ENCODE results near the gene MPHOSPH9.

Gene MPHOSPH9

DNA sequence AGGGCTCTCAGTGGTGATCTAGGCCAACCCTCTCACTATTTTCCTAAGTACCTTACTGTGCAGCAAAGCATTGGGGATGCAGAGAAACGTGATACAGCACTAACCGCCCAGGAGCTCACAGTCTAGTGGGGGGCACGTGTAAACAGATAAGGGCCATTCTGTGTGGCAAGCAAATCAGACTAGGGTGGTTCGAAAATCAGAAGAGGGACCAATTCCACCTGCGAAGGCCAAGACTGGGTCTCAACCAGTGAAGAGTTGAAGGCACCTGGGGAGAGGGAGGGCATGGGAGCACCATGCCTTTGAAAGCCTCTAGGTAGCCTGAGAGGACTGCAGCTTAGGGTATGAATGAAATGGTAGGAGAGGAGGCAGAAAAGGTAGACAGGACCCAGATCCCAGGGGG is 84.3 kb downstream of the MPHOSPH9 start:
- FAIRE-seq = no peak

DNA sequence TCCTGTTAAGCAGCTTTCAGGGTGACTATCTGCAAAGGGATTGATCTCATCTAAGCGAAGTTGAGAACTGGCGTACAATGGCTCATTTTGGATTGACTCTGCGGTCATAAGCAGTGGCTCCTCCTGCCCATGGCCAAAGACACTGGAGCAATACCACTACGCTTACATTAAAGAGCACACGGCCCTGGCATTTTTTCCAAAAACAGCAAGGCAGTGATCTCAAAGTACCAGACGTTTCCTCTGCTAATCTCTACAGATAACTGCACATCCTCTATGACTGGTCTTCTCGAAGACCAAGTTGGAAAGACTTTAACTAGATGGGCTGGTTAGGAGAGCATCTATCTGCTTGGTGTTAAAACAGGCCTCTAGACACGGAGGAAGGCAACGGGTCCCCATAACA is 84.7 kb downstream of the MPHOSPH9 start:
- no peak for FAIRE-seq

DNA sequence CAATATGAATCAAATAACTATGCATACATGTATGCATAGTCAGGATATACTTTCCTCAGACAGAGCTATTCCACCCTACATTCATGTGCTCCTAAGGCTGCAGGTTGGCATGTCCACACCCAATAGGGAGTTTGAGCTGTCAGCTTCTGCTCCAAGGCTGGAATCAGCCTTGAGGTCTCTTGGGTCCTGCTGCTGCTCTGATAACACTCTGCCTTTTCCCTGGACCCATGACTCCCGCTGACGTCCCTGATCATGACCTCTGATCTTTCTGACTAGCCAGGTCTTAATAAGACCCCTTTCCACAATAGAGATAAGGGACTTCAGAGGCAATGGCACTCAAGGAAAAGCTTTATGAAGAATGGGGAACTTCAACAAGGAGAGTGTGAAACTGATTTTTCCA is 87.7 kb downstream of the MPHOSPH9 start:
- no peak for FAIRE-seq

DNA sequence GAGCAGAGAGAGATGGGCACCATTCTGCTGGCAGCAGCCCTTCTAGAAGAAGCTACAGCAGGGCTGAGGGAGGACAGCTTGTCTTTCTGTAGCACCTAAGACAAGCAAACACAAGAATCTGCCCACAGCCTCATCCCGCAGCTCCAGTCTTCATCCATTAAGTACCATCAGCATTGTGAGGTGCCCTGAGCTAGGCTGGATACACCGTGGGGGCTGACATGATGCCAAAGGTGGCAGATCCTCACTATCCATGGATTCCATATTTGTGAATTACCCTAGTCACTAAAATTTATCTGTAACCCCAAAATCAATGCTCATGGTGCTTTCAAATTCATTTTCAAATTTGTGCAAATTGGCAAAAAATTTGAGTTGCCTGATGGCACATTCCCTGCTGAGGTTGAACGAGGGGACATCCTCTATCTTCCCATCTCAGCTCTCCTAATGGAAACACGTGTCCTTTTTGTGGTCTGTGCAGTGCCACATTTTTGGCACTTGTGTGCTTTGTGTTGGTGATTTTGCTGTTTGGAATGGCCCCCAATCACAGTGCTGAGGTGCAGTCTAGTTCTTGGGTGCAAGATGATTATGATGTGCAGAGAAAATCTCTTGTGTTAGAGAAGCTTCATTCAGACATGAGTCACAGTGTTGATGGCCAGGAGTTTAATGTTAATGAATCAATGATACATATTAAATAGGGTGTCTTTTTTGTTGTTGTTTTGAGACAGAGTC is 89.0 kb downstream of the MPHOSPH9 start:
- no peak for FAIRE-seq

DNA sequence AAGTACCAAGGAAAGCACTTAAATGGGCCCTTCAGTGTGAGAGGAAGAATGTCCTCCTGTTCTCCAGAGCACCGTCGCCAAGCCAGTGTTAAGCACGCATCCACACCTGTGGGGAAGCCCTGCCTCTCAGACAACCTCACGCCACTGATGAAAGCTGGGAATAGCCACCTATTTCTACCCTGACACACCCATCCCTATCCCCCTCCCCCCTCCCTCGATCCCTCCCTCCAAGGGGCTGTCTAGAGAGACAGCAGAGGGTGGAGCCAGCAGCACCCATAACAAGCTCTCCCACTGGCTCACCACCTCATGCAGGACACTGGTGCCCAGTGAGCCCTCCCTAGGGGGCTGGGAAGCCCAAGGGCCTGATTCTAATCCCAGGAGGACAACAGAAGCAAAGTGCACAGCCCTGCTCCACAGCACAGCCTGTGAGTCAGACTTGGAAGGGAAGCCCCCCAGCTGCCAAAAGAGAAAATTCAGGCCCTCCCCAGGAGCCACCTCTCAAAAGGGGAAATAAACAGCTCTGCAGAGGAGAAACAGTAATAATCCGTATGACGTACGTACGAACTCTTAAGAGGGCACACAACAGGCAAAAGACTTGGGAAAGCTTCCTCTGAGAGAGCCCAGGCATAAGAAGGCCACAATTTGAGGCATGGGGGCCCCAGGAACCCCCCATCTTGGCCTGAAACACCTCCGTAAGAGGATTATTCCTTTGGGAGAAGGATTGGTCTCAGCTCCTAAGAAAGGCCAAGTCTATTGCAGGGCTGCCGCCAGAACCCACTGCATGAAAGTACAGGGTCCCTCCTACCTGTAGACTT is 89.8 kb downstream of the MPHOSPH9 start:
- no peak for FAIRE-seq

DNA sequence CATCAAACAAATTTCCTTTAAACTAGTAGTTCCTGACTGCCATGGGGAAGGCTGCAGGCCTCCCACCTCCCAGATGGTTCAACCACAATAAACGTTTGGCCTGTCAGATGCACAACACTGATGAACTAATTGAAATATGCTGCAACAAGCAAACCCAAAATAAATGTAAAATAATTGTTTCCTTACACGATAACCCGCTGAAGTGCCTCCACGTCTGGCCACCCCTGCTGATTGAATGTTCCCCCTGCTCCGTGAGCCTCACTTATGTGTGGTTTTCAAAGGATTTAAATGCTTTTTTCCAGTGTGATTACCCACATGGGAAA is 90.5 kb downstream of the MPHOSPH9 start:
- FAIRE-seq = no peak

DNA sequence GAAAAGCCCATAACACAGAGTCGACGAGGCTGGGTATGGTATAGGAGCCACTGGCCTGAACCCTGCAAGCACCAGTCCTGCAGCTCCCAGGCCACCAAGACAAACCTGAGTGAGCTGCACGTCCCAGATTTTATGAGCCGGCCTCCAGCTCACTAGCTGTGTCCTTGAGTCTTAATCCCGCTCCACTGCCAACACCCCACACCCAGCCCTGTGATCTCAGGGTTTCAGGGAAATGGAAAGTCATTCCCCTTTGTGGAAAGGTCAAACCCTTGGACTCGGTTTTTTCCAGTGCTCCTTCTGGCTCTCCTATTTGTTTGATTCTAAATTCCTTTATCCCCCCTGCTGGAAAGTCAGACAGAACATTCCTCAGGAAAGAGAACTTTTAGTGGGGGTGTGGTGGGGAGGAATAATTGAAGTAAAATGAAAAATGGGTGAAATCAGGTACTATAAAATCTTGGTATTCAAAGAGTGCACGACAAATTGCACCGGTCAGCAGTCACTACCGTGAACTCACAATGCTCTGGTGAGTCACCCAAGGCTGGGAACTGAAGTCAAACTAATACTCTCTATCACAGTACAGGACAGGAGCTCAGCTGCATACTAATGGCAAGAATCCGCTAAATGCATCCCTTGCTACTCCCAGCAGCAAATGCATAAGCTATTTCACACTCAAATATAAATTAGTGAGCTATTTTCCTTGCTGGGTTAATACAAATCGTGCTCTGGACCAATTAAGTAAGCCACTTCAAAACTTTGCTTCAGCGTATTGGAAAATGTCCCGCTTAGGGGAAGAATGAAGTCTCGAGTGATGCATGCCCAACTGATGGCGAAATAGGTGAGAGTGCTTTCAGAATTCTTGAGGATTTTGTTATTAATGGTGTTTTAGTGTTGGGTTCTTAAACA is 91.1 kb downstream of the MPHOSPH9 start:
- FAIRE-seq = no peak

DNA sequence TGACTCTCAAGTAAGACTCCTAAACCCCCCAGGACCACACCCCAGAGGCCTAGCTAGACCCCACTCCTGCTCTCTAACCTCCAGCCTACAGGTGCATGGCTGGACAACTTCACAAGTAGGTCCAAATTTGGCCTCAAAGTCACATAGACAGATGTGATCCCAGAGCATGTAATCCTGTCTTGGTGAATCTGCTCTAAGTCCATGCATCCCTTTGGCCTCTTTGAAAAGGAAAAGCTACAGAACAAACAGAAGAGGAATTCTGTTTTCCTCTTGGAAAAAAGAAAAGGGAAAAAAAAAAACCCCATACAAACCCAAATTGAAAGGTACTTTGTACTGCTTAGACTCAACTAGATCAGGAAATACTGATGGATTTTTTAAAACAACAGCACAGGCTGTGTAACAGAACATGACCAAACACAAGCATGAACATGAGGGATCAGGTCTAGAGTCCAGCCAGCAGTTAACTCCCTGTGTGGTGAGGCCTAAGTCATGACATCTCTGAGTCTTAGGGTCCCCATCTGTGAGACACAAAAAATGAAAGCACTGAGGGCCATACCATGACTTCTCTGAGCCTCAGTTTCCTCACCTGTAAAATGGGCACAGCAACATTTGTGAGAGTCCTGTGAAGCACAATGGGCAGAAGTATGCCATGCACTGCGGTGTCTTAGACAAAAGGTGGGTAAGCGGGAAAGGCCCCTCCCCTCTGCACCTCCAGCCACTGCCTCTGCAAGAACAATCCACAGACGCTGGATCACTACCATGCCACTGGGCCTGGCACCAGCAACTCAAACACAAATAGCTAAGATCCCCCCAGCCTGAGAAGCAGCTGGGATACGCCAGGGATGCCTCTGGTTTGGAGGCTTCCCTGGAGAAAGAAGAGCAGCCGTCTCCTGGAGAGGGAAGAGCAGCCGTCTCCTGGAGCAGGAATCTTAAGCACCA is 92.0 kb downstream of the MPHOSPH9 start:
- no peak for FAIRE-seq

DNA sequence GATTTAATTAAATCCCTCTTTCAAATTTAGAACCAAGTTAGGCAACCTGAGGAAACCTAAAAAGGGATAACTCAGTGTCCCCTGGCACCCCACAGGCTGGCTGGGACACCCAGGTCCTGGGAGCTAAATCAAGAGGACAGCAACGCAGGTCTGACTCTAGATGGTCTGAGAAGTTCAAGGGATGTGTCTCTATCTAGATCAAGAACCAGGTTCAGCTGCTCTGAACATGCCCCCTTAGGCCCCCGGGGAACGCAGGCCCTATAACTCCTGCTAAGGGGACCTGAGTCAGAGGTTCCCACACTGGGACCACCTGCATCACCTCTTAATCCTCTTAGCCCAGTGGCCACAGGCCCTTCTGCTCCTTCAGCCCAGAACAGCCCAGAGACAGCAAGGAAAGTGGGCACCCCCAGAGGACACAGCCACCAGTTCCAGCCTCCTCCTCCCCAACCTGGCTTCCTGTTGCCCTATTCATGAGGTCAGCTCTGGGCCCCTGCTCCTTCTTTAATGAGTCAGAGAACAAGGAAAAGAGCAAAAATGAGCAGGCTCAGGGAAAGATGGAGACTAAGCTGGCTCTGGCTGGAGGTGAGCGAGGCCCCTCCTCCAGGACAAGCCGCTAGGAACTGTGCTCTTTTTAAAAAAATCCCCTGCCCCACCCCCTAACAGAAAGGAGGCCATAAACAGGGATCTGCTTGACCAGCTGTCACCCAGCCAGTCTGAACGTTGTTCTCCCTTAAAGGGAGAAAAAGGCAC is 92.8 kb downstream of the MPHOSPH9 start:
- no peak for FAIRE-seq

DNA sequence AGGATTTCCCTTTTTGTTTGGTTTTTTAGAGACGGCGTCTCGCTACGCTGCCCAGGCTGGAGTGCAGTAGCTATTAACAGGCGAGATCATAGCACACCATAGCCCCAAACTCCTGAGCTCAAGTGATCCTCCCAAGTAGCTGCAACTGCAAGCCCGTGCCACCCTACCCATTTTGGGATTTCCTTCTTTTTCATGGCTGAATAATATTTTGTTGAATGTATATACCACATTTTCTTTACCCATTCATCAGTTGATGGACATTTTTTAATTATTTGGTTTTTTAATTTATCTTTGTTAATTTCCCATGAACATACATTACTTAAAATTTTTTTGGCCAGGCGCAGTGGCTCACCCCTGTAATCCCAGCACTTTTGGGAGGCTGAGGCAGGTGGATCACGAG is 97.3 kb downstream of the MPHOSPH9 start:
- FAIRE-seq = no peak

DNA sequence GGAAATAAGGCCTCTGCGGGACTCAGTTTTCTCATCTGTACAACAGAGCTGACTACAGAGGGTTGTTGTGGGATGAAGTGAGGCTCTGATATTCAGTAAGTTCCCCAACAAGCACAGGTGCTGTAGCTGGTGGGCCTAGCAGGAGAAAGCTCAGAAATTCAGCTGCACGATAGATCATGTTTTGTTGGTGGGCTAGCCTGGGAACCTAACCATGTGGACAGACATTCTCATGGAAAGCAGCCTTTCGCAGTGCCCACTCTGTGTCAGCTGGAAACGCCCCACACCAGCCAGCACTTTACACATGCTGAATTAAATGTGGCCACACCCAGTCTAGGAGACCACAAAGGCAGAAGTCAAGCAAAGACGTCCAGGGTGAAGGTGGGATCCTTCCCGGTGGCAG is 98.1 kb downstream of the MPHOSPH9 start:
- no peak for FAIRE-seq

DNA sequence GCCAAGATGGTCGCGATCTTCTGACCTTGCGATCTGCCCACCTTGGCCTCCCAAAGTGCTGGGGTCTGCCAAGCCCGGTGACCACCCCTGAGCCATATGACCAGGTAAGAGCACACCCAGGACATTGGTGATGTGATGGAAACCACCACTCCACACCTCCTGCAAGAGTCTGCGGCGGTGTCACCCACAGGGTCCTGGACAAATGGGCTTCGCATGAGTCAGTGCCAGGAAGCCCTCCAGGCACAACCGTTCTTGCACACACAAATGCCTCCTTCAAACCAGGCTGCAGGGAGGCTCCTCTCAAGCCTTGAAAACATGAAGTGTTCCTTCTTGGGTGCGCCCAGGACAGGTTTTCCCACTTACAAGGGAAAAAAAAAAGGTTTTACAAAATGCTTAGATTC is 98.7 kb downstream of the MPHOSPH9 start:
- FAIRE-seq = no peak

DNA sequence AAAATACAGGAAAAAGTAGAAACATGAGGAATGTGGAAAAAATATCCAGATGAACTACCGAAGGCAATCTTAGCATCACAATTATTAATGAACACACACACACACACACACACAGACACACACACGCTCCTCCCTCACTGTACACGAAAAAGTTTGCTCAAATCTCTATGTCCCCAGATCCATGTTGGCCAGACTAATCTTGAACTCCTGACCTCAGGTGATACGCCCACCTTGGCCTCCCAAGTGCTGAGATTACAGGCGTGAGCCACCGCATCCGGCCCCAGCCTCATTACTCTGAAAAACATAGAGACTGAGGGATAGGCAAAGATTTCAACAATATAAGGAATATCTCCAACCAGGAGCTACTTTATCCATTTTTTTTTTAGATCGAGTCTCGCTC is 99.2 kb downstream of the MPHOSPH9 start:
- no peak for FAIRE-seq

DNA sequence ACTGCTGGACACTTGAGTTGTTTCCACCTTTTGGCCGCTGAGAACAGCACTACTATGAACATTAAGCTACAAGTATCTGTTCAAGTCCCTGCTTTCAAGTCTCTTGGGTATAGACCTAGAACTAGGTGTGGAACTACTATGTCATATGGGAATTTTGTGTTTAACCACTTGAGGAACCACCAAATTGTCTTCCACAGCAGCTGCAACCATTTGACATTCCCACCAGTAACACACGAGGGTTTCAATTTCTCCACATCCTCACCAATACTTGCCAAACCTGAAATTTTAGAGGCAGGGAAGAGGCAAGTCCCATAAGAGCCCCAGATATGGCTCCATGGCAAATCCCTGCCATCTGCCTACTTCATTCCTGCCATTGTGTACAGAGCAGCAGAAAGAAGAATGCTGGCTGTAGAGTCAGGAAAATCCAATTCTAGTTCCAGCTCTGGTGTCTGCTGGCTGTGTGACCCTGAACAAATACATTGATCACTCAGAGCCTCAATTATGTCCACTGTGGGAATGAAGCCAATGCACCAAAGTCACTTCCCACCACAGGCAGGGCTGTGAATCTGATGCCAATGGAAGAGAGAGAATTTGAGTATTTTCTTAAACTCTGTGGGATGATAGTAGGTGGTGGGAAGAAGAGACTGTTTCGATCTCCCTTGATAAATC is 99.9 kb downstream of the MPHOSPH9 start:
- no peak for FAIRE-seq

DNA sequence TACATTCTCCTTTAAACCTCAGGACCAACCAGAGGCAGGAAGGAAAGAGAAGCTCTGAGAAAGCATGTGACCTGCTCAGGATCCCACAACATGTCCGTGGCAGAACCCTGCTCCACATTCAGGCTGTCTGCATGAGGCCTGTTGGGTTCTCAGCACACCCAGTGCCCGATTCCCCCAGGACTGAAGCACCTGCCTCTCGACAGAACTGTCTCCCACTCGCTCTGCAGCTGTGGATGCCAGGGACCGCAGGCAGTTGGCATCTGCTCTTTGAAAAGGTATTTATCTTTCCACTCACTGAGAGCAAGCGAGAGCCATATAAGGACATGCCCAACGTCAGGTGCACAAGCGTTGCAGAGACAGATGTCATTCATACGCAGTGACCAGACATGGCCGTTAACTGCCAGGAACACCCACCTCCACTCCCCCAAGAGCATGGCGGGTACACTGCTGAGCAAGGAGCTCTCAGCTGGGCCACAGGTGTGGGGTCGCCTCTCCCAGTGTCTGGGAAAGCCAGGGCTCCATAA is 101.0 kb downstream of the MPHOSPH9 start:
- no peak for FAIRE-seq

DNA sequence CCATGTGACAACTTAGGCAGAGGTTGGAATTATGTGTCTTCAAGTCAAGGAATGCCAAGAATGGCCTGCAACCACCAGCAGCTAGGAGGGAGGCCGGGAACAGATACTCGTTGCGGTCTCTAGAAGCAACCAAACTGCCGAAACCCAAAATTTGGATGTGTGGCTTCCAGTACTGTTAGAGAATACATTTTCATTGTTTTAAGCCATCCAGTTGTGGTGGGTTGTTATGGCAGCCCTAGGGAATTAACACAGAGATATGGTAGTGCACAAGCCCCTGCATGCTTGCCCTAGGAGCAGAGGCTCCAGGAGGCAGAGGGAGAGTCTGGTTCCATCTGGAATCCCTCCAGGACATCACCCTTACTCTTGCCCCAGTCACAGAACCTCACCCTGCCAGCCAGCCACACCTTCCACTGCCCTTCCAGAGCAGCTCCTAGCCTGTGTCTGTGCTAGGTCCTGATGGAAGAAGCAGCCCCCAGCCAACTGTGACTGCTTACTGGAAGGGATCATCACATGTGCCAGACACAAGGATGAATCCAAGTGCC is 101.6 kb downstream of the MPHOSPH9 start:
- no peak for FAIRE-seq

DNA sequence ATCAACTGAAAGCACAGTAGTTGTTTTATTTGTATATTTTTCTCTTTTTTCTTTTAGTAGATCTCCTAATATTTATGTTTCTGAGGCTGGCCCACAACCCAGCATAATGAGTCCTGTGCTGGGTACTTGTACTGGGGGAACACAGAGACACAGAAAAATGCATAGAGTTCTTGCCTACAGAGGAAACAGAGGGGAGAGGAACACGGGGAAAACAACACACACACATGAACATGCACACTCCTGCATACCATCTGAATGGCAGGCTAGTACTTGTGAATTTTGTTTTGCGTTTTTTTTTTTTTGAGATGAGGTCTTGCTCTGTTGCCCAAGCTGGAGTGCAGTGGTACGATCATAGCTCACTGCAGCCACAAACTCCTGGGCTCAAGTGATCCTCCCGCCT is 103.3 kb downstream of the MPHOSPH9 start:
- FAIRE-seq = no peak

DNA sequence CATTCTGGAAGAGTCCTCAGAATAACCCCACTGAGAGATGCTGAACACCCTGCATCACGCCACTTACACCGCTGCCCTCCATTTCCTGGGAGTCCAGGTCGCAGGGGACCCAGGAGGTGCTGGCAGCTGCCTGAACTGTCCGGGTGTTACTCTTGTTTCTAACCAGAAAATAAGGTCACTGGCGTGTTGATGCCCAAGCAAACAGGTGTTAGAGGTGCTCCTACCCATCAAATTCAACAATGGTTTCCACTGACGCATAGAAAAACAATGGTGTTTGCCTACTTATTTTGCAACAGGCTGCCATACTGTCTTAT is 105.8 kb downstream of the MPHOSPH9 start:
- no peak for FAIRE-seq

DNA sequence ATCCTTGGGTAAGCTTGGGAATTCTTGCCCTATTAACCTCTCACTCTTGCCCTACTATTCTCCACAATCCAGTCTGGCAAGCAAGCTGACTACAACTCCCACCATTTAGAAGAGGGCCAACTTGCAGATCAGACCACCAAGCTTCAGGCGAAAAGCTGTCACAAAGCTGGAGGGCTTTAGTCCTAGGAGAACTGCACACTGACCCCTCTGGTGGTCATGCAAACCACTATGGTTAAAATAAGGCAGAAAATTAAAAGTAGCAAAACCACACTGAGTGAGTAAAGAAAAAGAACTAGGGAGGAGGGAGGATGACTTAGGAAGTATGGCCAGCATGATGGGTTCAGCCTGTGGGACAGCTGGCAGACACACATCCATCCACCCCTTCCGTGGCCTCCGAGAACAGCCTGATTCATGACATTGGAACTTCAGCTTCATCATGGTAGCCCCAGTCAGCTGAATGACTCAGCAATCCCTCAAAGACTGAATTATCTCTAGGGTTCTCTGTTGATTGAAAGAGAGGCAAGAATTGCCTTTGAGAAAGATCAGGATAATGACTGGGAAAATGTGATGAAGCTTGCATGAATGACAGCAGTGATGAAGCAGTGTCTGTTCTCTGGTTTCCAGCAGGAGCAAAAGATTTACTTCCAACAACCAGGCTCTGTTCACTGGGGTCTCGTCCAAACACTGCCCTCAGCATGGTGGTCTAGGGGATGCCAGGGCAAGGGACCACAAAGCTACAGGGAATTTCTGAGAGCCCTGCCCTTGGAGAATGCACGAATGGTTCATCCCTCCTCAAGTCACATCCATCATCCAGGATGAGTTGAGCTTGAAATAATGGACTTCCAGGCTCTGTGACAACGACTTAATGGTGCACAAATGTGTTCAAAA is 106.4 kb downstream of the MPHOSPH9 start:
- FAIRE-seq = peak; percentile 83

DNA sequence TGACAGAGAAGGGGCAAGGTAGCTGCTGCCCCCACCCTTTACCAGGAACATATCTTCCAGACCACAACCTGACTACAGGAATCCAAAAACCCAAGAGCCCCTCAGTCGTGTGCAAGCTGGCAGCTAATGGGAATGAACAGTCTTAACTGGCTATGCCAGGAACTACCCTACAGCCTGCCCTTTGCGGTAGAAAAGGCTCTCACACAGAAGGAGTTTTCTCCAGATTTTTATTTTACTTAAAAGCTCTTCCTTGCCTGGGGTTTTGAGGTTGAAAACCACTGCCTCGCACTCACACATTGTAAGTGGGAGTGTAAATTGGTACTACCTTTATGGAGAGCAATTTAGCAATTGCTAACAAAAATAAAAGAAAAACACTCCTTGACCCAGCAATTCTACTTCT is 110.3 kb downstream of the MPHOSPH9 start:
- FAIRE-seq = no peak
